Activated CD4-positive, alpha-beta T cell treated with anti-CD3 and anti-CD28 coated beads, Interleukin-2, Interleukin-6, amounts not matched to agents 100 ng/mL and 50 ng/mL, durations not matched to agents 16 hours and 8 hours (primary cell): Measurements from ENCODE around the gene DAAM1.

ENCODE experiments used
- DNase-seq: peaks from one replicate; pipeline ENCODE4 v3.0.0-alpha.2; 2020

Gene DAAM1

GRCh38 chr14:59224341-59224740, 35.9 kb downstream of the DAAM1 start:
- DNase-seq: no peak

- no peak for DNase-seq
Observed at GRCh38 chr14:59225281-59225680, 36.8 kb downstream of the DAAM1 start.

- DNase-seq: no peak
Observed at GRCh38 chr14:59228421-59228820, 40.0 kb downstream of the DAAM1 start.

GRCh38 chr14:59229653-59230406, 41.4 kb downstream of the DAAM1 start:
- DNase-seq: no peak

GRCh38 chr14:59236195-59236594, 47.7 kb downstream of the DAAM1 start:
- DNase-seq: no peak

GRCh38 chr14:59238216-59238615, 49.7 kb downstream of the DAAM1 start:
- no peak for DNase-seq

GRCh38 chr14:59239022-59239421, 50.6 kb downstream of the DAAM1 start:
- no peak for DNase-seq

- DNase-seq: no peak
Observed at GRCh38 chr14:59240356-59240755, 51.9 kb downstream of the DAAM1 start.

- DNase-seq: no peak
Observed at GRCh38 chr14:59241121-59241520, 52.7 kb downstream of the DAAM1 start.

- no peak for DNase-seq
Observed at GRCh38 chr14:59243174-59243573, 54.7 kb downstream of the DAAM1 start.

GRCh38 chr14:59244581-59244980, 56.1 kb downstream of the DAAM1 start:
- DNase-seq: no peak

GRCh38 chr14:59245809-59246295, 57.4 kb downstream of the DAAM1 start:
- DNase-seq: no peak

- no peak for DNase-seq
Observed at GRCh38 chr14:59246566-59246965, 58.1 kb downstream of the DAAM1 start.

- no peak for DNase-seq
Observed at GRCh38 chr14:59247801-59248584, 59.5 kb downstream of the DAAM1 start.

GRCh38 chr14:59249029-59249428, 60.6 kb downstream of the DAAM1 start:
- DNase-seq: no peak

GRCh38 chr14:59251811-59252771, 63.6 kb downstream of the DAAM1 start:
- no peak for DNase-seq

- DNase-seq: no peak
Observed at GRCh38 chr14:59252772-59253500, 64.5 kb downstream of the DAAM1 start.

GRCh38 chr14:59253527-59253926, 65.1 kb downstream of the DAAM1 start:
- no peak for DNase-seq

- DNase-seq: no peak
Observed at GRCh38 chr14:59254146-59254910, 65.9 kb downstream of the DAAM1 start.

- DNase-seq: no peak
Observed at GRCh38 chr14:59254911-59255545, 66.6 kb downstream of the DAAM1 start.

GRCh38 chr14:59256331-59256730, 67.9 kb downstream of the DAAM1 start:
- no peak for DNase-seq
